GM18951 (cell line): ENCODE results near the gene PITPNM3.

ENCODE experiments used
- POLR2A ChIP-seq: IDR thresholded peaks from 4 replicates; pipeline ENCODE4 v1.6.1; 2011; ENCODE audit warnings: mild to moderate bottlenecking; ENCODE audit not compliant: insufficient read length, insufficient read depth; ENCODE audit errors: extremely low read depth
- in situ Hi-C: fragments of 300-500 bp; cut with MboI; formaldehyde crosslinking; loops from one replicate; pipeline ENCODE4 v1.12.0; 2022; ENCODE audit warnings: low sequenced_read_pairs, mixed read lengths, inconsistent platforms; ENCODE audit not compliant: unreplicated experiment

PITPNM3 gene

GRCh38 chr17:6512552-6512951 is 43.8 kb downstream of the PITPNM3 start:
- no peak for TF ChIP-seq POLR2A
- in situ Hi-C loops = no loop called here

DNA sequence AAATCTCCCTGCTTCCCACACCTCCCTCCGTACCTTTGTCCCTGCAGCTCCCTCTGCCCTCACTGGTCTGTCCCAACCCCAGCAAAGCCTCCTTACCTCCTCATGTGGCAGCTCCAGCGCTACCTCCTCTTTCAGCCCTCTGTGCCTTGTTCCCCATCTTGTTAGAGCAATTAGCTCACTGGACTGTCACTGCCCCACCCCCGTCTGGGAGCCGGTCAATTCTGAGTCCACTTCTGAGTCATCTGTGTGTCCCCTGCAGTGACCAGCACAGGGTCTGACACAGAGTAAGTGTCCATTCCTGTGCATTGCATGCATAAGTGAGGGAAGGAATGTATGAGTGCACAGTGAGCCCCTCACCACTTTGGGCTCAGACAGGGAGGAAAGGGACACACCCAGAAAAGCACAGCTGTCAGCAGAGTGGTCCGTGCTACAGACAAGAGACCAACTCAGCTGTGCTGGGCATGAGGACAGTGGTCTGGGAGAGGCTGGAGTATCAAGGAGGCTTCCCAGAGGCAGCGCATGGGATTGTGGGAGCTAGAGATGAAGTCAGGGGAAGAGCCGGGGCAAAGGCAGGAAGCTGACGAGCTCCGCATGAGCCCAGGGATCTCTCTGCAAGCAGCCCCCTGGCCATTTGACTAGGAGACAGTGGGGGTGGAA is 45.9 kb downstream of the PITPNM3 start:
- no peak for TF ChIP-seq POLR2A
- in situ Hi-C loops = no loop called here

GRCh38 chr17:6509921-6510320 is 46.4 kb downstream of the PITPNM3 start:
- in situ Hi-C loops = no loop called here

GRCh38 chr17:6509031-6509771 is 47.2 kb downstream of the PITPNM3 start:
- no peak for TF ChIP-seq POLR2A
- in situ Hi-C loops = no loop called here

More at GRCh38 chr17:6509921-6510320, 46.4 kb downstream of the PITPNM3 start:
- no peak for TF ChIP-seq POLR2A

DNA sequence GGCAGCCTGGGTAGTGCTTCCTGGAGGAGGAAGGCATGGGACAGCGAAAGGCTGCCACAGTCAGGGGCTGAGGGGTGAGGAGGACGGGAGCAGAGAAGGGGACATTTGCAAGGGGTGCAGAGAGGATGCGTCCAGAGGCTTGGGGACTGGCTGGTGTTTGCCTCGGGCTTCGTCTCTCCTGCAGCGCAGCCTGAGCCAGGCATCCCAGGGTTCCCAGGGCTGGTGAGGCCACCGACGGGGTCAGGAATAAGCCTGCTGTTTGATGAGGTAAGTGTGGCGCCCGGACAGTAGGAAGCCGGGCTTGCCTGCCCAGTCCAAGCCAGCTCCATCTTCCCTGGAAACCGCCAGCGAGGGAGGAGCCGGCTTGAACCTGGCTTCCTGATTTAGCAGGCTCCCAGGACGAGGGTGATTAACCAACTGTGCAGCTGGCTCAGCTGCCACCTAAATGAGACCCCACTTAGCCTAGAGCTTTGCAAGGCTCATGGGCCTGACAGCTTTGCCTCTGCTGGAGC is 47.8 kb downstream of the PITPNM3 start:
- in situ Hi-C loops = no loop called here
- TF ChIP-seq POLR2A = no peak

DNA sequence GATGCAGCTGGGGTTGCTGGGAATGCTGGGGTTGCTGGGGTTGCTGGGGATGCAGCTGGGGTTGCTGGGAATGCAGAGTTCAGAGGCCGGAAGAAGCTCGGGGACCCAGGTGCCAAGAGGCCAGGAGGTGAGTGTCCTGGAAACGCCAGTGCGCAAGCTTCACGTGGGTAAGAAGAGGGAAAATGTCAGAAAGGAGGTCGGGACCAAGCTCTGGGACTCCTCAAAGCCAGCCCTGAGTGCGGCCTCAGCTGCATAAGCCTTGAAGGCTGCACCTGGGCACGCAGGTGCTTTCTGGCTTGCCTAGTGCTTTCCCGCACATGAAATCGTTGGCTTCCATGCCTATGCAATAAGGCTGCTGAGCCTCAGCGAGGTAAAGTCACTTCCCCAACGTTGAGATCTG is 48.3 kb downstream of the PITPNM3 start:
- TF ChIP-seq POLR2A = no peak
- in situ Hi-C loops = no loop called here

GRCh38 chr17:6507535-6507934 is 48.8 kb downstream of the PITPNM3 start:
- in situ Hi-C loops = no loop called here
- TF ChIP-seq POLR2A = no peak

DNA sequence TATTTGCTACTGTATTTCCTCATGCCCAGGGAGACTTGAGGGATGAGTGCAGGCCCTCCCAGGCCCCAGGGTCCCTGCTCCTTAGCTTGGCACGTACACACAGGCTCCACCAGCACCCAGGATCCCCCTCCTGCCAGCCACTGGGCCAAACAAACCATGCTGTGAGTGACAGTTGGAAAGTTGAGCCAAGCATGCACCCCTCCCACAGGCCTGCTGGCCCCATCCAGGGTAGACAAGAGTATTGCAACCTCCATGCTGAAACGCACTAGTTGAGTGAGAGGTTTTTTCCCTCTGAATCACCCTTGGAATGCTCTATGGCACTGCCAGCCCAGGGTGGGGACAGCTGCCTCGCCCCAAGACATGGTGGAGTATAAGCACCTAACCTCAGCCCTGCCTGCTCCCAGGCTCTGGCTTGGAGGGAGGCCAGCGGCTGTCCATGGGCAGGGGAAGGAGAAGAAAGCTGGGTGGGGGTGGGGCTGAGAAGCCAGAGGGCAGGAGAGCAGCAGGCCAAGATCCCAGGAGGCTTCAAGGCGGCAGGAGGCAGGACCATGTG is 49.6 kb downstream of the PITPNM3 start:
- TF ChIP-seq POLR2A = no peak
- in situ Hi-C loops = no loop called here

DNA sequence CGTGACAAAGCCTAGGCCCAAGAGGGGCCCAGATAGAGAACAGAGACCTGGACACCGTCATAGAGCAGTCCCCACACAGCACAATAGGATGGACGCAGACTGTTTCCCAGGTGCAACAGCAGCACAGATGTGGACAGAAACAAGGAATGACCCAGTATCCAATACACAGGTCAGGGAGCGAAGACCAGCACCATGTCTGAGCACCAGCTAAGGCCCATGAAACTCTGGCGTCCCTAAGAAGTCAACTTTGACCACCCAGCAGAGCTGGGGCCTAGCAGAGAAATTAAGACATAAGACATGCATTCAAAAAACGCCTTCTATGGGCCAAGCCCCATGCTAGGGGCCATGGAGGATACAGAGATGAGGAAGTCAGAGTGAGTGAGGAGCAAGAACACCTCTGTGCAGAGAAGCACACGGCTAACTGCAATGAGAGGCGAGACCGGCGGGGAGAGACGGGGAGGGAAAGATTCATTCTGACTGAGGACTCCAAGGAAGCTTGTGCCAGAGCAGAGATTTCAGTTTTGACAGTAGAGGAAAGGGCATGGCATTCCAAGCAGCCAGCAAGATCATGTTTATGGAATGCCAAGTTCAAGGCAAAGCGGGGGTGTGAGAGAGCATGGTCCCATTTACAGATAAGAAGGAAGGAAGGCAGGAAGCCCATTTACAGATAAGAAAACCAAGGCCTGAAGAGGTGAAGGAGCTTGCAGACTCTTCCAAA is 50.8 kb downstream of the PITPNM3 start:
- in situ Hi-C loops = no loop called here
- no peak for TF ChIP-seq POLR2A

- TF ChIP-seq POLR2A = no peak
- in situ Hi-C loops = no loop called here
These were observed 52.6 kb downstream of the PITPNM3 start for GRCh38 chr17:6503641-6504195.

DNA sequence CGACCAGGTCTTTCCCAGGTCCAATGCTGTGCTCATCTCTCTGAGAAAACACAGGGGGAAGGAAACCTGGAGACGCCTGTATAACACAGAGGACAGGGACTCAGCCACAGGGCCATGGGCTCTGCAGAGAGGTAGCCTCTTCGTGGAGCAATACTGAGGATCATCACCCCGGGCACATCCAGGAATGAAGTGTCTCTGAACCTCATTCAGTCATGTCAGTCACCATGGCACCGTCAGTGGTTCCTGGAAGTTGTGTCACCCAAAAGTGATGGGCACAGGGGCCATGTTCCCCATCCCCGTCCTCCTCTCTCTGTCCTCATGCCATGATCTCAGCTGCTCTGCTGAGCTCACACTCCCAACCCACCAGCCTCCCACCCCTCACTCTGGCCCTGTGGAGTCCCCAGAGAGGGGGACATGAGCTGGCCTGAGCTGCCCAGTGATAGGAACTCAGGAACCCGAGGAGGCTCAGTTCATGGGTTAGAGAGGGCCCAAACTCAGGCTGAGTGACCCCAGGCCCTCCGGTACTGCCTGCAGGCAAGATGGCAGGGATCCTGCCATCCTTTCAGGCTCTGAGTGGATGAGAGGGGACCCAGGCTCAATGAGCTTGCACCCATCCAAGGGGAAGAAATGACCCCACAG is 53.4 kb downstream of the PITPNM3 start:
- in situ Hi-C loops = no loop called here
- TF ChIP-seq POLR2A = no peak

- TF ChIP-seq POLR2A = no peak
- in situ Hi-C loops = no loop called here
These were observed 54.2 kb downstream of the PITPNM3 start for GRCh38 chr17:6502142-6502541.
